Measurements from ENCODE around the gene COPB2.
A peak's percentile ranks its signal among the peaks of the same experiment; 100 is the strongest.

- TF ChIP-seq CTCF (IDR thresholded peaks at IDR 0.05) (peak; percentile 99), EZH2 (IDR thresholded peaks at IDR 0.05) (no peak), EZH2phosphoT487 (IDR thresholded peaks at IDR 0.05) (no peak)
These were observed 60.0 kb downstream of the COPB2 start for GRCh38 chr3:139329364-139329850.
